K562 (cell line): ENCODE measurements around the gene ANO7. TPM values are rescaled to one million over a fixed set of nuclear protein-coding genes. Genes with fewer than 3 reads are reported as not detected.

Experiments used
- CBFB ChIP-seq: sonication (generic); formaldehyde crosslinking; IDR thresholded peaks from 2 replicates; pipeline ENCODE4 v1.4.0; 2020; ENCODE audit warnings: mild to moderate bottlenecking, missing genetic modification reagents
- CTBP1 ChIP-seq: fragments of 450-650 bp; IDR thresholded peaks from 2 replicates; pipeline ENCODE4 v1.6.1; 2016; ENCODE audit warnings: borderline replicate concordance
- ELF2 ChIP-seq: fragments of 250-450 bp; sonication (Bioruptor Pico); IDR thresholded peaks from 2 replicates; pipeline ENCODE4 v1.5.0; 2021; ENCODE audit warnings: mild to moderate bottlenecking
- HDGF ChIP-seq: fragments of 450-650 bp; IDR thresholded peaks from 2 replicates; pipeline ENCODE4 v1.6.1; 2016
- HMG20A ChIP-seq: fragments of 450-650 bp; formaldehyde crosslinking; conservative IDR thresholded peaks from 2 replicates; pipeline ENCODE4 v1.4.0; 2020; ENCODE audit warnings: mild to moderate bottlenecking, mixed read lengths
- KHSRP ChIP-seq: fragments of 450-650 bp; IDR thresholded peaks from 2 replicates; pipeline ENCODE4 v1.6.1; 2017
- NEUROD1 ChIP-seq: fragments of 150-350 bp; IDR thresholded peaks from 2 replicates; pipeline ENCODE4 v1.6.1; 2014; ENCODE audit warnings: borderline replicate concordance, low read length, low read depth; ENCODE audit not compliant: partially characterized antibody
- POLR2AphosphoS2 ChIP-seq: IDR thresholded peaks from 2 replicates; pipeline ENCODE4 v1.6.1; 2012; ENCODE audit warnings: low read length, improper control_type of control experiment
- PRPF4 ChIP-seq: fragments of 200-400 bp; formaldehyde crosslinking; IDR thresholded peaks from one replicate; pipeline ENCODE4 v1.6.1; 2017; ENCODE audit warnings: low read length, low read depth, mild to moderate bottlenecking; ENCODE audit not compliant: insufficient read depth, poor library complexity, severe bottlenecking
- RAD21 ChIP-seq, 2 experiments: fragments of 250-450 bp in 1 of 2; fragments of 450-650 bp in 1 of 2; sonication (Bioruptor Pico) in 1 of 2; formaldehyde crosslinking in 1 of 2; IDR thresholded peaks in 1 of 2; conservative IDR thresholded peaks in 1 of 2; 2 replicates each; pipeline versions ENCODE4 v1.4.0 to v1.8.0; 2020 to 2022; ENCODE audit warnings: mild to moderate bottlenecking in 2 of 2, moderate library complexity in 1 of 2
- RBFOX2 ChIP-seq: fragments of 200-400 bp; formaldehyde crosslinking; IDR thresholded peaks from 2 replicates; pipeline ENCODE4 v1.6.1; 2017; ENCODE audit warnings: low read depth, mild to moderate bottlenecking, low read length, moderate library complexity
- SMARCB1 ChIP-seq: IDR thresholded peaks from 2 replicates; pipeline ENCODE4 v1.6.1; 2011; ENCODE audit warnings: improper control_type of control experiment, low read depth; ENCODE audit not compliant: insufficient read length
- TRIM25 ChIP-seq: fragments of 450-650 bp; IDR thresholded peaks from 2 replicates; pipeline ENCODE4 v1.7.0; 2016; ENCODE audit warnings: borderline replicate concordance
- ZNF175 ChIP-seq: fragments of 200-800 bp; sonication (Bioruptor generic); IDR thresholded peaks from 2 replicates; pipeline ENCODE4 v1.6.1; 2016; ENCODE audit warnings: low read depth, mild to moderate bottlenecking, missing genetic modification characterization, missing compliant biosample characterization
- ZNF184 ChIP-seq: sonication (generic); formaldehyde crosslinking; IDR thresholded peaks from 2 replicates; pipeline ENCODE4 v1.5.0; 2020; ENCODE audit warnings: missing genetic modification reagents
- polyA plus RNA-seq, 8 experiments: library from polyadenylated mRNA; depleted of rRNA in 4 of 8; stranded (reverse) in 5 of 8; unstranded in 3 of 8; fragments of >200 nt; fragmentation: Nextera tagmentation in 2 of 8; fragmentation: Illumina TruSeq in 1 of 8; extraction: Ambion mirVana in 2 of 8; extraction: Trizol in 1 of 8; gene quantifications; 2 replicates each; pipeline versions ENCODE4 v1.2.1 to v1.2.3, GENCODE V29; 2011 to 2014; ENCODE audit warnings: inconsistent platforms in 1 of 8, missing spikeins in 1 of 8
- total RNA-seq, 7 experiments: library from RNA; depleted of rRNA in 6 of 7; stranded (reverse); fragments of >200 nt in 6 of 7; fragmentation: Illumina TruSeq in 2 of 7; extraction: Trizol in 2 of 7; gene quantifications; 2 replicates each; pipeline versions ENCODE4 v1.2.1 to v1.2.3, GENCODE V29; 2011 to 2021; ENCODE audit warnings: low replicate concordance in 1 of 7
- TF ChIP-seq, protein P1 (sequence below): sonication (generic); formaldehyde crosslinking; IDR thresholded peaks from 2 replicates; pipeline ENCODE4 v1.8.0; 2022; ENCODE audit warnings: mild to moderate bottlenecking, missing genetic modification reagents
- TF ChIP-seq, protein P2 (sequence below): sonication (generic); formaldehyde crosslinking; IDR thresholded peaks from 2 replicates; pipeline ENCODE4 v1.8.1; 2023; ENCODE audit warnings: mild to moderate bottlenecking, missing genetic modification reagents
- TF ChIP-seq, protein P3 (sequence below): fragments of 450-650 bp; IDR thresholded peaks from 2 replicates; pipeline ENCODE4 v1.6.1; 2016

ANO7 gene
- total and polyA plus RNA-seq, 9 of the 15 experiments (the other 6 are each of a cell fraction or from before 2014, with no cell fraction given), result 0.28 to 5.1 (median 1.1) TPM

- TF ChIP-seq RAD21 (CRISPR knock-in tag; conservative IDR thresholded peaks at IDR 0.05 in 1 of 2, IDR thresholded peaks at IDR 0.05 in 1 of 2) (peak; percentile 12 to 35; a peak in 1 of 4 replicates), RBFOX2 (peak; percentile 59), CBFB (CRISPR knock-in tag) (no peak), POLR2AphosphoS2 (no peak), ZNF175 (CRISPR knock-in tag) (0 out of 2 replicates have a peak, but pooled peaks have one; percentile 32), TRIM25 (no peak), ZNF184 (CRISPR knock-in tag) (no peak), CTBP1 (no peak), HDGF (no peak), PRPF4 (no peak), KHSRP (no peak), NEUROD1 (no peak), HMG20A (CRISPR knock-in tag) (no peak), ELF2 (CRISPR knock-in tag) (no peak), SMARCB1 (no peak)
- TF ChIP-seq, protein P1, sequence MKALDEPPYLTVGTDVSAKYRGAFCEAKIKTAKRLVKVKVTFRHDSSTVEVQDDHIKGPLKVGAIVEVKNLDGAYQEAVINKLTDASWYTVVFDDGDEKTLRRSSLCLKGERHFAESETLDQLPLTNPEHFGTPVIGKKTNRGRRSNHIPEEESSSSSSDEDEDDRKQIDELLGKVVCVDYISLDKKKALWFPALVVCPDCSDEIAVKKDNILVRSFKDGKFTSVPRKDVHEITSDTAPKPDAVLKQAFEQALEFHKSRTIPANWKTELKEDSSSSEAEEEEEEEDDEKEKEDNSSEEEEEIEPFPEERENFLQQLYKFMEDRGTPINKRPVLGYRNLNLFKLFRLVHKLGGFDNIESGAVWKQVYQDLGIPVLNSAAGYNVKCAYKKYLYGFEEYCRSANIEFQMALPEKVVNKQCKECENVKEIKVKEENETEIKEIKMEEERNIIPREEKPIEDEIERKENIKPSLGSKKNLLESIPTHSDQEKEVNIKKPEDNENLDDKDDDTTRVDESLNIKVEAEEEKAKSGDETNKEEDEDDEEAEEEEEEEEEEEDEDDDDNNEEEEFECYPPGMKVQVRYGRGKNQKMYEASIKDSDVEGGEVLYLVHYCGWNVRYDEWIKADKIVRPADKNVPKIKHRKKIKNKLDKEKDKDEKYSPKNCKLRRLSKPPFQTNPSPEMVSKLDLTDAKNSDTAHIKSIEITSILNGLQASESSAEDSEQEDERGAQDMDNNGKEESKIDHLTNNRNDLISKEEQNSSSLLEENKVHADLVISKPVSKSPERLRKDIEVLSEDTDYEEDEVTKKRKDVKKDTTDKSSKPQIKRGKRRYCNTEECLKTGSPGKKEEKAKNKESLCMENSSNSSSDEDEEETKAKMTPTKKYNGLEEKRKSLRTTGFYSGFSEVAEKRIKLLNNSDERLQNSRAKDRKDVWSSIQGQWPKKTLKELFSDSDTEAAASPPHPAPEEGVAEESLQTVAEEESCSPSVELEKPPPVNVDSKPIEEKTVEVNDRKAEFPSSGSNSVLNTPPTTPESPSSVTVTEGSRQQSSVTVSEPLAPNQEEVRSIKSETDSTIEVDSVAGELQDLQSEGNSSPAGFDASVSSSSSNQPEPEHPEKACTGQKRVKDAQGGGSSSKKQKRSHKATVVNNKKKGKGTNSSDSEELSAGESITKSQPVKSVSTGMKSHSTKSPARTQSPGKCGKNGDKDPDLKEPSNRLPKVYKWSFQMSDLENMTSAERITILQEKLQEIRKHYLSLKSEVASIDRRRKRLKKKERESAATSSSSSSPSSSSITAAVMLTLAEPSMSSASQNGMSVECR, result no peak
- TF ChIP-seq, protein P2, sequence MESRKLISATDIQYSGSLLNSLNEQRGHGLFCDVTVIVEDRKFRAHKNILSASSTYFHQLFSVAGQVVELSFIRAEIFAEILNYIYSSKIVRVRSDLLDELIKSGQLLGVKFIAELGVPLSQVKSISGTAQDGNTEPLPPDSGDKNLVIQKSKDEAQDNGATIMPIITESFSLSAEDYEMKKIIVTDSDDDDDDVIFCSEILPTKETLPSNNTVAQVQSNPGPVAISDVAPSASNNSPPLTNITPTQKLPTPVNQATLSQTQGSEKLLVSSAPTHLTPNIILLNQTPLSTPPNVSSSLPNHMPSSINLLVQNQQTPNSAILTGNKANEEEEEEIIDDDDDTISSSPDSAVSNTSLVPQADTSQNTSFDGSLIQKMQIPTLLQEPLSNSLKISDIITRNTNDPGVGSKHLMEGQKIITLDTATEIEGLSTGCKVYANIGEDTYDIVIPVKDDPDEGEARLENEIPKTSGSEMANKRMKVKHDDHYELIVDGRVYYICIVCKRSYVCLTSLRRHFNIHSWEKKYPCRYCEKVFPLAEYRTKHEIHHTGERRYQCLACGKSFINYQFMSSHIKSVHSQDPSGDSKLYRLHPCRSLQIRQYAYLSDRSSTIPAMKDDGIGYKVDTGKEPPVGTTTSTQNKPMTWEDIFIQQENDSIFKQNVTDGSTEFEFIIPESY, result no peak
- TF ChIP-seq, protein P3, sequence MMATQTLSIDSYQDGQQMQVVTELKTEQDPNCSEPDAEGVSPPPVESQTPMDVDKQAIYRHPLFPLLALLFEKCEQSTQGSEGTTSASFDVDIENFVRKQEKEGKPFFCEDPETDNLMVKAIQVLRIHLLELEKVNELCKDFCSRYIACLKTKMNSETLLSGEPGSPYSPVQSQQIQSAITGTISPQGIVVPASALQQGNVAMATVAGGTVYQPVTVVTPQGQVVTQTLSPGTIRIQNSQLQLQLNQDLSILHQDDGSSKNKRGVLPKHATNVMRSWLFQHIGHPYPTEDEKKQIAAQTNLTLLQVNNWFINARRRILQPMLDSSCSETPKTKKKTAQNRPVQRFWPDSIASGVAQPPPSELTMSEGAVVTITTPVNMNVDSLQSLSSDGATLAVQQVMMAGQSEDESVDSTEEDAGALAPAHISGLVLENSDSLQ, result no peak
Observed at GRCh38 chr2:241218131-241219029, 29.9 kb downstream of the ANO7 start (continued).
